GM23248 (cell line): ENCODE results near the gene CCM2.

Experiments used
- EZH2 ChIP-seq: fragments of 200-600 bp; sonication (generic); IDR thresholded peaks from 2 replicates; pipeline ENCODE4 v1.6.1; 2018; ENCODE audit warnings: antibody characterized with exemption, mild to moderate bottlenecking; ENCODE audit not compliant: insufficient read depth, poor library complexity, severe bottlenecking
- EZH2phosphoT487 ChIP-seq: fragments of 200-600 bp; sonication (generic); IDR thresholded peaks from 2 replicates; pipeline ENCODE4 v1.6.1; 2018; ENCODE audit warnings: antibody characterized with exemption, moderate library complexity, mild to moderate bottlenecking, low read depth; ENCODE audit not compliant: insufficient read depth

GRCh38 chr7:44977959-44978335 lies 22.1 kb upstream of the CCM2 start:
- TF ChIP-seq EZH2 (no peak), EZH2phosphoT487 (no peak)
